HL-60/S4 treated with phorbol 12-myristate 13-acetate at 8.2 ng/mL for 4 days and 3 days (cell line): Measurements from ENCODE around the gene ADM2.

Experiments
- in situ Hi-C: fragments of 300-500 bp; cut with MboI; formaldehyde crosslinking; loops from 2 replicates; pipeline ENCODE4 v1.15.0; 2022; ENCODE audit warnings: low sequenced_read_pairs

ADM2 gene

DNA sequence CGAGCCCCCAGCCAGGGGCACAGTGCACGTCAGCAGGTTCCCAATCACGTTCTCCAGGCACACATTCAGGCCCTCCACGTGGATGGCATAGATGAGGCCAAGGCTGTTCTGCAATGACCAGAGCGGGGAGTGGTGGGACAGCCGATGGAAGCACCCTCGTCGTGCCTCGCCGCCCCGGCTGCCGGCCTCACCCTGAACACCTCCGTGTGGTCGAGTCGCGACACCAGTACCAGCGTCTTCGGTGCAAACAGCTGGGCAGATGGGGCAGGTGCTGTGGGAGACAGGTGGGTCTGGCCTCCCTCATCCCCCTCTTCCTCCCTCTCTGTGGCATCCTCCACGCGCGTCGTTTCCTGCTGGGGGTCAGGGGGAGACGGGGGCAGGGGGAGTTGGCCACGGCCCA lies 14.0 kb upstream of the ADM2 start:
- in situ Hi-C loops: no loop called here

DNA sequence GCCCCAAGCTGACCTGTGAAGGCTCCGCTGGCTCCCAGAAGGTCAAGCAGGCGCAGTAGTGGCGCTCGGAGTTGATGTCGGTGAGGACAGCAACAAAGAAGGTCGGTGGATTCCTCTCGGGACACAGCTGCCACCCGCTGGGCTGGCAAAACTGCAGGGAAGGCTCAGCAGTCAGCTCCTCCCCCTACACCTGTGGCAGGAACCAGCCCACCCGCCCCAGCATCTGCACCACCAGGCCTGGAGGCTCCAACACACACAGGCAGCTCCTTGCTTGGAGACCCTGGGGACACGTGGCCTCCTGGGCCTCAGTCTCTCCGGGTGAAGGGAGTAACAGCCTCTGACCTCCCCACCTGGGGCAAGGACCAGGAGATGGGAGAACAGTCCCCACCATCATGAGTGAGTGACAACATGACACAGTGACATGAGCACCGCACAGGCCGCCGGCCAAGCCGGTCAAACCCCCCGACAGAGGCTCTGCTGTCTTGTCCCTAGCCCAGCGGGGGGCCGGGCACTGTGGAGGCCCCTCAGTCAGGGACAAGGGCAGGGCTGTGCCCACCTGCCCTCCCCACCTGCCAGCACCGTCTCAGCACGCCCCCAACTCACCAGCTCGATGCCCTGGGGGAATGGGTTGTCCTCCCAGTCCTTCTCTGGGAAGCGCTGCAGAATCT lies 13.4 kb upstream of the ADM2 start:
- in situ Hi-C loops: no loop called here

DNA sequence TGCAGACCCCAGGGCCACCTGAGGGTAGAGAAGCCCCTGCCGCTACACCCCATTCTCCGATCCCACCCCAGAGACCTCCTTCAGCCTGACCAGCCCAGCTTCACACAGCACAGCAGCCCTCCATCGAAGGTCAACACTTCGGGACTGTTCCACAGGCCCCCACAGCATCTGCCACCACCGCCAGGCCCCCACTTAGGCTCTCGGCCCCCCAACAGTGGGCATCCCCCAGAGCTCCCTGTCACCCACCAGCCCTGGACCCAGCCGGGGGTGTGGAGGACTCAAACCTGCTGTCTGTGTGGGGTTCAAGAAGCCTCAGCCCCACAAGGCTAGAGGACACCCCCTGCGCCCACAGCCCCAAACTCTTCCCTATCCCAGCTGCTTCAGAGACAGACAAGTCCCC lies 12.7 kb upstream of the ADM2 start:
- in situ Hi-C loops: no loop called here

DNA sequence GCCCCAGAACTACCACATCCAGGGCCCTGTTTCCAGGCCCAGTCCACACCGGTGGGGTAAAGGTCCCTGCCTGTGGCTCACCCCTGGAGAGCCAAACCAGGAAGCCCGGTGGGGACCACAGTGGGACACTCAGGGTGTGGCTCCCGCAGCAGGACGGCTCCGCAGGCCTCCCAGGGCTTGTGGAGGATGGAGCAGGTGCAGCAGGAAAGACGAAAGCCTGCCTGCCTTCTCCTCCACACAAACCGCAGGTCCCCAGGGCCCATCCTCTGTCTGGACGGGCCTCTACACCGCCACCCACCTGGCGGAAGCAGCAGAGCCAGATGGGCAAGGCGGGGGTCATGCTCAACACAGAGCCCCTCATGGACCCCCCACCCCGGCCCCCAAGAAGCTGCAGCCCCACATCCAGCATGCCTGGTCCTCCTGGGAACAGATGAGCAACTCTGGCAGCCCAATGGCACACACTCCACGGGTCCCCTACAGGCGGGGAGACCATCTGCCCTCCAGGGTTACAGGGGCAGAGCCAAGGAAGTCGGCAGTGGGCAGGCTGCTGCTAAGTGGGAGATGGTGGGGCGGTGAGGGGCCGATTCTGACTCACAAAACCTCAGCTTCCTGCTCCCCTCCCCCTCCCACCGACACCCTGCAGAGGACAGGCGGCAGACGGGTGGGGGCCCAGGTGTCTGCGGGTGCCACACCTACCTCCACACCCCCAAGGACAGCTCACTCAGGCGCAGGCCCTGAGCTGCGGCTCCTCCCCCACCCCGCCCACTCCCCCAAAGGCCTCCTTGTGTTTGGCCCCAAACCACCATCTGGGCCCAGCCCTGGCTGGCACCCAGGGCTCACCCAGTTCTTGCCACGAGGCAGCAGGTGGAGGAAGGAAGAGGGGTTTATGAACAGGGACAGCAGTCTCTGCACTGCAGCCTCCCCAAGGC lies 11.7 kb upstream of the ADM2 start:
- in situ Hi-C loops: no loop called here

DNA sequence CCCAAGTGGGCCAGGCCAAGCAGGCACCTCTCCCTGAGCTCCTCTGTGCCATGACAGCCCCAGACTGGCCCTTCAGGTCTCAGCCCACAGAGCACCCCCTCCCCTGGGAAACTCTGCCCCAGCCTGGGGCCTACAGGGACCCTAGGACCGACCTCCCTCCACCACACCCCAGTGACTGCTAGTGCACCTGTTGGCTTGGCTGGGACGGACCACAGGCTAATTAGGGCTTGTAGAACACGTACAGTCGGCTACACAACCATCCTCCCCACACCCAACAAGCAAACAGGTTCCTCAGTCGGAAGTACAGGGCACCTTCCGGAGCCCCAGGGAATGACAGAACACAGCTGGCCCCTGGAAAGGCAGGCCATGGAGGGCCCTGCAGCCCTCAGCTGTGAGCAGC lies 10.9 kb upstream of the ADM2 start:
- in situ Hi-C loops: no loop called here

DNA sequence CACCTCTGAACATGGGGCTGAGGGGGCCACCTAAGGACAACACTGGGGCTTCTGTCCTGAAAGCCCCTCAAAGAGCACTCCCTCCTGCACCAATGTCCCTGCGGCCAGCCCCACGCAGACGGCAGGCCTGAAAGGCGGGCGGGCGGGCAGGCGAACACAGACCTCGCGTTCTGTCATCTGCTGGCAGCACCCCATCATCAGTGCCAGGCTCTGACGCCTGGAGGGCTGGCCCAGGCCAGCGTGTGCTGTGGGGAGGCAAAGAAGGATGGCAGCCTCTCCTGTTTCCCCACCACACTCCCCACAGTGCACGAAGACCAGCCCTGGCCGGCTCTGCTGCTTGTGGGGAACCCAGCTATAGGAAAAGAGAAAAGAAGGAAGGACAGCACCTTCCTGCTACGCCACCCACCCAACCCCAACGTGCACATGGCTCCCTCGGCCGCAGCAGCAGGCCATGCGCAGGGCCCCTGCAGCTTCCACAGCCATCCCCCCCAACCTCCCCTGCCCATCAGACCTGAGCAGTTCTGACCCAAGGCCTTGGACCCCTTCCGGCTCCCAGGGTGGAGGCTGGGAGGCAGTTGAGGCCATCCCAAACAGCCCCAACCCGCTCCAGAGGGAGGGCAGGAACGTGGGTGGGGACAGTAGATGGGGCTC lies 10.0 kb upstream of the ADM2 start:
- in situ Hi-C loops: no loop called here

DNA sequence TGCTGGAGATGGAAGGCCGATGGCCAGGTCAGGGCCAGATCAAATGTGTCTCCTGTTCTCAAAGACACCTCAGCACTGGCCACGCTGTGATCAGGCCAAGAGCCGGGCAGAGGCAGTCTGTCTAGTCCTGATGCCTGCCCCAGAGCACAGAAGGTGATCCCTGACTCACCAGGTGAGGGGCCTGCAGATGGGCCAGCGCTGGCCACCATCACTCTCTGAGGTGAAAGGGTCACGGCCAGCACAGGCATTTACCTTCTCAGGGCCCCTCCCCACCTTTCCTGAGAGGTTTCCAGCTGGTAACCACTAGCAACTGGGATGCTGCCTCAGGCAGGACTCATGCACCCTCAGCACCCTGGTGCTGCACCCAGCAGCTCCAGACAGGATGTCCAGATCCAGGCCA lies 9.4 kb upstream of the ADM2 start:
- in situ Hi-C loops: no loop called here

DNA sequence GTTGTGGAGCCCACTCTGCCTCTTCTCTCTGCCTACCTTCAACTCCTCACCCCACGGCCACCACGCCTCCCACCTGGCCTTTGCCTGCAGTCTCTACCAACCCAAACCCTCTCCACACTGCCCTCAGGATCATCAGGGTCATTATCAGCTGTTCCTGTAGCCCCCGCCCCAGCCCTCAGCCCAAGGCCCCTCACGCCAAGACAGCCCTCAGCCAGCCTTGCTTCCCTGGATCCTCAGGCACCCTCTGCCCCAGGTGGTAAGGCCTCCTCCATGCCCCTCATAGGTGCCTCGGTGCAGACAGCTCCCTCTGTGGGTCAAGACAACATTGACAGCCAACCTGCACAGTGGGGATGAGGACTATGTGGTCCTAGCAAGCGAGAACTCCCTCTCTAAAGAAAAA lies 8.3 kb upstream of the ADM2 start:
- in situ Hi-C loops: no loop called here

DNA sequence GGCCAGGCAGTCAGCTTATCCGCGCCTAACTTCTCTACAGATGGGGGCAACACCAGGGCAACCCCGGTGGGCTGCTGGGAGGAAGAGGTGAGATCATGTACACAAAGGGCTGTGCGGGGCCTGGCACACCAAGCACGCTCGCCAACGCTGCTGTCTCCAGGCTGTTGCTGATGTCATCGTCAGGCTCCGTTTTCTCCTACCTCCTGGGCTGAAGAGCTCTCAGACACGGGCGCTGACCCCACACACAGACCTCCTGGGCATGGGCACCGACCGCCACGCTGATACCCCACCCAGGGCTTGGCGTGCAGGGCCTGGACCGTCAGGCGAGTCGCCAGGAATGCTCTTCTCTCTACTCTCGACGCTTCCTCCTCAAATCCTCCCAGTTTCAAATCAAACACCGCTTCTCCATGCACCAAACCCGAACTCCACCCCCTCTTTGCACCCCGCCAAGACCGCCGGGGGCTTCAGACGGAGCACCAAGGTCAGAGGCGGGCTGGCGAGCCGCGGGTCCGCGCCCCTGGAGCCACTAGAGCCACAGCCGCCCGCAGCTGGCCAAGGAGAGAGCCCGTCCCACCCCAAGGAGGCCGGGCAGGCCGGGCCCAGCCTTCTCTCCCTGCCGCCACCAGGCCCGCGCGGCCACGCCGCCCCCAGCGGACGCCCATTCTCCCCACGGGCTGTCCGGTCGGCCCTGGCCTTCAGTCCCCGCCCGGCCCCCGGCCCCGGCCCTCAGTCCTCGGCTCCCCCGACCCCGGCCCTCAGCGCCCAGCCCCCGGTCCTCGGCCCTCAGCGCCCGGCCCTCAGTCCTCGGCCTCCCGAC lies 7.3 kb upstream of the ADM2 start:
- in situ Hi-C loops: no loop called here

DNA sequence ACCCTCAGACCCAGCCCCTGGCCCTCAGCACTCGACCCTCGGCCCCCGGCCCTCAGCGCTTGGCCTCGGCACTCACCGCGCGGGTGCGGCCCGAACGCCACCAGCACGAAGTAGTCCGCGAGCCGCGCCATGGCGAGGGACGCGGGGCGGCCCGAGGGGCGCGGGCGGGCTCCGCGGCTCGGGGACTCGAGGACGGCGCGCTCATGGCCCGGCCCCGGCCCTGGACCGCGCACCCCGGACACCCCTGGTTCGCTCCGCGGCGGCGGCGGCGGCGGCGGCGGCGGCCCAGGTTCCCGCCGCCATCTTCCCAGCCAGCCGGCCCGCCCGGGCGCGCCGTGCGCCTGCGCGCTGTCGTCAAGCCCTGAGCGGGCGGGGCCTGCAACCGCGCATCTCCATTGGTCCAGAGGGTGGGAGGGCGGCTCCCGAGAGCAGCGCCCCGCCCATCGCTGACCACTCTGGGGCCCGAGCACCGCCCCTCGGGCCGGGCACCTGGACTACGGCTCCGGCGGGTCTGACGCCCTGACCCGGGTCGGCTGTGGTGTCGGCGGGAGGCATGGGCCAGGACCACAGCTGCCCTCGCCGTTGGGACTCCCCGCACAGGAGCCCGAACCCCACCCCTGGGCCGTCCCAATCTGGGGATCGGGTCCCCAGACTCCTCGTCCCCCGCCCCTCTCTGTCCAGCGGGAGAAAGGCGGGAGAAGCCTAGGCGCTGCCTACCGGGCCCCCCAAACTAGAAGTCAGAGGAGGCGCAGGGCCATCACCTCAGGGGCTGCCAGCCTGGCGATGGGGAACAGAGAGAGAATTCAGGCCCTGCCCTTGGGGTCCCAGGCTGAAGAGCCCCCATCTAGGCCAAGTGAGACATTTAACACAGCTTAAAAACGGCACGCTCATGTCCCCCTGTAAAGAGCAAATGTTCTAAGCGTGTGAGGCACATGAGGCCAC lies 6.4 kb upstream of the ADM2 start, which contains the start of gene SBF1:
Gene SBF1 (minus strand): TSS at position 326 of the 942 bp plus-strand sequence. CDS start 195 bp downstream, at position 131.
- in situ Hi-C loops: no loop called here

DNA sequence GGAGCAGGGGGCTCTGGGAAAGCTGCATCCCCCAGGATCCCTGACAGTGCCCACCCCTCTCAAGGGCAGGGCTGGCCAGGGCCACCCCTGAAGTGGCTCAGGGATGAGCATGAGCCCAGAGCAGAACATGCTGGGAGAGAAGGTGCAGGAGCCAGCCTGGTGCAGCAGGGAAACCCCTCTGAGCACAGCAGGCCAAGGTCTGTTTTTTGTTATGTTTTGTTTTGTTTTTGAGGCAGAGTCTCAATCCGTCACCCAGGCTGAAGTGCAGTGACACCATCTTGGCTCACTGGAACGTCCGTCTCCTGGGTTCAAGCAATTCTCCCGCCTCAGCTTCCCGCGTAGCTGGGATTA lies 5.7 kb upstream of the ADM2 start:
- in situ Hi-C loops: no loop called here

DNA sequence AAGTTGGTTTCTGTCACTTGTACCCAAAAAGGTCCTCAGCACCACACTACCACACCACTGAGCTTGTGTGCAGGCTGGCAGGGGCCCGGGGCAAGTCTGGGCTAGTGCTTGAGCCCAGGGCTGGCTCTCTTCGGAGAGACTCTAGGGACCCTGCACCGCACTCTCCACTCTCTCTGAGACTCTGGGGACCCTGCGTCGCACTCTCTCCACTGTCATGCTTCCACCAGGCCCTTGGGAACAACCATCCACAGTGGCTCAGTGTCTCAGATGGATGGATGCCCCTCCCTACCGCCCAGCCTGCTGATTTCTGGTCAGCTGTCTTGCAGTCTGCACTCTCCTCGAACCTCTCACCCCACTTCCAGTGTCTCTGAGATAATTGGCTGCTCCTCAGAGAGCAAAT lies 4.5 kb upstream of the ADM2 start:
- in situ Hi-C loops: no loop called here

DNA sequence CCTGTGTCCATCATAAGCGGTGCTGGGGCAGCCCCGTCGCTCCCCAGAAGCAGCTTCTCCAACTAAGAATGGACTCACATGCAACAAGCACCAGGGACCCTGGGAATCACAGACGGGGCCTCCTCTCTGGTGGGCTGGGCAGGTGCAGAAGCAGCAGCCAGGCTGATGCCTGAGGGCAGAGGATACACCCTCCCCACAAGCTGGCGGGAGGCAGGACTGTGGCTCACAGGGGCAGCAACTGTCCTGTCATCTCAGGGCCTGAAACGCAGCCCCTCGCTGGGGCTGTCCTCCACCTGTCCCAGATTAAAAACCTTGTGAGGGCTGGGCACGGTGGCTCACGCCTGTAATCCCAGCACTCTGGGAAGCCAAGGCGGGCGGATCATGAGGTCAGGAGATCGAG lies 3.4 kb upstream of the ADM2 start:
- in situ Hi-C loops: no loop called here

DNA sequence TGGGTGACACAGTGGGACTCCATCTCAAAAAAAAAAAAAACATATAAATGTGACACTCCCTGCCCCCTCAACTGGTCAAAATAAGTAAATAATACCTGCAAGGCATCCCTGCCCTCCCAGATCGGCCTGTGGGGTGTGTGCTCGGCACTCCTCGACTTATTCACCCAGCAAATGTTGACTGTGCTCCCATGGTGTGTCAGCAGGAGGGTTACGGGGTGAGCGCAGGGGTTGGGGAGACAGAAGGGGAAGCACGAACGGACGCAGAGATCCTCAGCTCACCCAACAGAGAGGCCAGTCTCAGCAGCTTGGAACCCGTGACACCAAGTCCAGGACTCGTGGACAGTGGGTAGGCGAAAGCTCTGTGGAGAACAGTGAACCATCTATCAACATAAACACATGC lies 1.6 kb upstream of the ADM2 start:
- in situ Hi-C loops: no loop called here

DNA sequence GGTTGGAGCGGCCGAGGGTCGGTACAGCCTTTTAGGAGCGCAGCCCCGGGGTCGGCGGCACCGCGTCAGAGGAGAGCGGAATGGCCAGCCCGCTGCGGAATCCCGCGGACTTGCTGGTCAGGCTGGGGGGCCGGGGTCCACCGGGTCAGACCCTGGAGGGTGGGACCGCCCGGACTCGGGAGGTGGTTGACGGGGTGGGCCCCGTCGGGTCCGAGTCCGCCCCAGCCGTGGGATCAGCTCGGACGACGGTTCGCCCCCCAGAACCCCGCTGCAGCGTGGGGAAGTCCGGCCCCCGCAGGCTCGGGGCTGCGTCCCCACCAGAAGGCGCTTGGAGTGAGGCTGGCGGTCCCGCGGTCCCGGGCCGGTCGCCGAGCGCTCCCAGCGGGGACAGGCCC lies 301 bp upstream of the ADM2 start:
- in situ Hi-C loops: no loop called here

DNA sequence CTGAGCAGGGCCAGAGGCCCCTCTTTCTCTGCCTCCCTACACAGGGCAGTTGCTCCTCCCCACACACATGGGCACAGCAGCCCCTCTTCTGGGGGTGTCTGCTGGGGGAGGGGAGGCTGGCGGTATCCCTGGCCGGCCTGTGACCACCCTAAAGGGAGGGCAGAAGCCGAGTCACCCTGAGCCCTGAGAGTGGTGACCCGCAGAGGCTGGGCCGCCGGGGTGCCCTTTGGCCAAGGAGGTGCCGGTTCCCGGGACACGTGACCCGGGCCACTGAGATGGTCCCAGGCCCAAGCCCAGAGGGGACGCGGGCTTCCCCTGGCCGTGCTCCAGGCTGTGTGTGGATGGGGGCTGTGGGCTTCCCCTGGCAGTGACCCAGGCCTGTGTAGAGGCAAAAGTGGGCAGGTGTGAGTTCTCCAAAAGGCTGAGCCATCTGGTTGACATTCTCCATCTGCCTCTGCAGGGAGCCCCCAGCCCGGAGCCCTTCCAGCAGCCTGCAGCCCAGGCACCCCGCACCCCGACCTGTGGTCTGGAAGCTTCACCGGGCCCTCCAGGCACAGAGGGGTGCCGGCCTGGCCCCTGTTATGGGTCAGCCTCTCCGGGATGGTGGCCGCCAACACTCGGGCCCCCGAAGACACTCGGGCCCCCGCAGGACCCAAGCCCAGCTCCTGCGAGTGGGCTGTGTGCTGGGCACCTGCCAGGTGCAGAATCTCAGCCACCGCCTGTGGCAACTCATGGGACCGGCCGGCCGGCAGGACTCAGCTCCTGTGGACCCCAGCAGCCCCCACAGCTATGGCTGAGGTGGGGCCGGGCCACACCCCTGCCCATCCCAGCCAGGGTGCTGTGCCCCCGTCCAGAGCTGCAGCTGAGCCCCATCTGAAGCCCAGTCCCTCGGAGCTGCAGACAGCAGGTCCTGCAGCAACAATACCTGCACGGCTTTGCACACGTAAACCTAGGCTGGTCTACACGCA lies 1.0 kb downstream of the ADM2 start:
- in situ Hi-C loops: no loop called here

DNA sequence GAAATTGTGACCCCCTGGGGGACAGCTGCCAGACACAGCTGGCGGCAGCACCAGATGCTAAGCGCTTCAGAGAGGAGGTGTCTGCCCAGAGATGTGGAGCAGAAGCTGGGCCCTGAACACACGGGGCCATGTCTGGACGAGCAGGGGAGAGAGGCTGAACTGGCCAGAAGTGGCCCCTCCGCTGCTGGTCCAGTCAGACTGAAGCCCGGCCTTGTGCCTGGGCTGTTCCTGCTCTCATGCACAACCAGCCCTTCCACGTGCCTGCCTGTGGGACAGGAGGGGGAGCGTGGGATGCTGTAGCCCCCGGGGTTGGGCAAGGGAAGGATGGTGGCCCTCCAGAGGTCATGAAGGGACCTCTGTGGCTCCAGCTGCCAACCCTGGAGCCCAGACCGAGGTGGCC lies 1.8 kb downstream of the ADM2 start:
- in situ Hi-C loops: no loop called here

DNA sequence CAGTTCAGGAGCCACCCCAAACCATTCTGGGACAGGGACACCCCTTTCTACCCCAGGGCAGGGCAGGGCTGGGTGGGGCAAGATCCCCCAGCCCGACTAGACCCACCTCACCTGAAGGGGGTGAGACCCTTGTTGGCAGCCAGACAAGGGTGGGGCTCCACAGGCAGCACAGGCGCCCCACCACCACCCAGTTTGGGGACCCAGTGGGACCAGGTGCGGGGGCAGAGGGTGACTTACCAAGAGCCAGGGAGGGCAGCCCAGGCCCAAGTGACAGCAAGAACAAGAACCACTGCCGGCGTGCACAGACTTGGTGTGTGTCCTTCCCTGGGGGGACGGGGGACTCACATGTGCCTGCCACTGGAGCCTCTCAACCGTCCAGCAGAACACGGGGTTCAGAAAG lies 2.2 kb downstream of the ADM2 start:
- in situ Hi-C loops: no loop called here
